Suprapubic skin (tissue), 3 donors: ENCODE measurements around the gene FCRLA.

Experiments used
- CTCF ChIP-seq, 2 donors: fragments of 200-600 bp in 1 of 2; fragments of 450-650 bp in 1 of 2; sonication (generic) in 1 of 2; IDR thresholded peaks; one replicate each; pipeline ENCODE4 v1.5.1; 2016 to 2019; ENCODE audit warnings: antibody characterized with exemption in 2 of 2, mild to moderate bottlenecking in 1 of 2, moderate library complexity in 1 of 2
- EP300 ChIP-seq: sonication (generic); formaldehyde crosslinking; IDR thresholded peaks from one replicate; pipeline ENCODE4 v1.6.1; 2017; ENCODE audit warnings: antibody characterized with exemption

- TF ChIP-seq CTCF (IDR thresholded peaks at IDR 0.05) (no peak), EP300 (no peak)
Measured at GRCh38 chr1:161723459-161724141, 16.6 kb downstream of the FCRLA start.
